HG02938 (cell line): ENCODE results near the gene PAQR5.
A peak's percentile ranks its signal among the peaks of the same experiment; 100 is the strongest.

Experiments used
- ATAC-seq: cut with Tn5 transposase; IDR thresholded peaks from one replicate; pipeline ENCODE4 v1.9.1; 2021; ENCODE audit warnings: mild to moderate bottlenecking, moderate library complexity; ENCODE audit not compliant: unreplicated experiment

Gene PAQR5

GRCh38 chr15:69389426-69389825, 90.7 kb downstream of the PAQR5 start:
- ATAC-seq, result no peak

GRCh38 chr15:69390575-69390974, 91.9 kb downstream of the PAQR5 start:
- ATAC-seq, result no peak

GRCh38 chr15:69391046-69391757, 92.5 kb downstream of the PAQR5 start:
- ATAC-seq, result no peak

- no peak for ATAC-seq
Measured at GRCh38 chr15:69392352-69392751, 93.6 kb downstream of the PAQR5 start.

- no peak for ATAC-seq
Measured at GRCh38 chr15:69393831-69394491, 95.2 kb downstream of the PAQR5 start.

GRCh38 chr15:69394556-69395282, 96.0 kb downstream of the PAQR5 start:
- ATAC-seq, result peak; percentile 67

GRCh38 chr15:69395460-69395859, 96.7 kb downstream of the PAQR5 start:
- no peak for ATAC-seq

- ATAC-seq, result no peak
Measured at GRCh38 chr15:69395991-69396390, 97.3 kb downstream of the PAQR5 start.

GRCh38 chr15:69398491-69398891, 99.8 kb downstream of the PAQR5 start:
- no peak for ATAC-seq

GRCh38 chr15:69400850-69401249, 102.1 kb downstream of the PAQR5 start:
- ATAC-seq, result no peak

- no peak for ATAC-seq
Measured at GRCh38 chr15:69402816-69403215, 104.1 kb downstream of the PAQR5 start.

- no peak for ATAC-seq
Measured at GRCh38 chr15:69403594-69403993, 104.9 kb downstream of the PAQR5 start.

- ATAC-seq, result no peak
Measured at GRCh38 chr15:69405110-69405509, 106.4 kb downstream of the PAQR5 start.

- no peak for ATAC-seq
Measured at GRCh38 chr15:69407719-69408400, 109.1 kb downstream of the PAQR5 start.

GRCh38 chr15:69408841-69409240, 110.1 kb downstream of the PAQR5 start:
- no peak for ATAC-seq

GRCh38 chr15:69410248-69410874, 111.6 kb downstream of the PAQR5 start:
- ATAC-seq, result no peak

GRCh38 chr15:69412274-69412673, 113.6 kb downstream of the PAQR5 start:
- ATAC-seq, result no peak

GRCh38 chr15:69412701-69413100, 114.0 kb downstream of the PAQR5 start:
- no peak for ATAC-seq

GRCh38 chr15:69413822-69414700, 115.3 kb downstream of the PAQR5 start, which contains the start of gene KIF23:
TSS of gene KIF23 (plus strand) at chr15:69414349. CDS start at chr15:69414466, 117 bp downstream.
- peak; percentile 84 for ATAC-seq

GRCh38 chr15:69414701-69415167, 116.0 kb downstream of the PAQR5 start:
- peak; percentile 26 for ATAC-seq
